Upper lobe of right lung (tissue), 1 donor: ENCODE results near the gene TYMS. TPM values are rescaled to one million over a fixed set of nuclear protein-coding genes. Genes with fewer than 3 reads are reported as not detected.

ENCODE experiments used
- ATAC-seq: fragments of 200-7000 bp; cut with Tn5 transposase; one replicate; pipeline ENCODE4 v1.9.1; 2020; ENCODE audit warnings: mild to moderate bottlenecking, moderate library complexity
- DNase-seq: peaks from one replicate; pipeline ENCODE4 v3.0.0-alpha.2; 2020
- H3K27ac ChIP-seq: fragments of 200-600 bp; one replicate; pipeline ENCODE4 v1.8.0; 2022
- H3K27me3 ChIP-seq: fragments of 200-600 bp; one replicate; pipeline ENCODE4 v1.8.0; 2022; ENCODE audit warnings: mild to moderate bottlenecking
- H3K36me3 ChIP-seq: fragments of 200-600 bp; one replicate; pipeline ENCODE4 v1.8.0; 2022
- H3K4me1 ChIP-seq: fragments of 200-600 bp; one replicate; pipeline ENCODE4 v1.8.0; 2022
- H3K4me3 ChIP-seq: fragments of 200-600 bp; one replicate; pipeline ENCODE4 v1.8.0; 2022; ENCODE audit warnings: mild to moderate bottlenecking
- H3K9me3 ChIP-seq: fragments of 200-600 bp; one replicate; pipeline ENCODE4 v1.8.0; 2022
- intact Hi-C: fragments of 100-400 bp; cut with DNase I; formaldehyde crosslinking; loops from one replicate; pipeline ENCODE4 v1.11.0; 2022
- total RNA-seq: library from RNA; stranded (reverse); fragmentation: NEBNext Ultra II Directional; extraction: Animal tissue kit (Norgen Biotek cat#: 25700); gene quantifications from one replicate; pipeline ENCODE4 v1.2.1, GENCODE V29; 2021
- TF ChIP-seq, protein P1 (sequence below): fragments of 200-600 bp; IDR thresholded peaks from one replicate; pipeline ENCODE4 v1.8.0; 2022; ENCODE audit warnings: antibody characterized with exemption
- donor health status: DM: no; HTN: yes; CAD: no; lungs with severe emphysema.

The TYMS gene
- total RNA-seq, 1 donor from 2014 or later, result 4.6 TPM

GRCh38 chr18:649341-649740 is 8.1 kb upstream of the TYMS start:
- intact Hi-C loops, result no loop called here
- TF ChIP-seq, protein P1, sequence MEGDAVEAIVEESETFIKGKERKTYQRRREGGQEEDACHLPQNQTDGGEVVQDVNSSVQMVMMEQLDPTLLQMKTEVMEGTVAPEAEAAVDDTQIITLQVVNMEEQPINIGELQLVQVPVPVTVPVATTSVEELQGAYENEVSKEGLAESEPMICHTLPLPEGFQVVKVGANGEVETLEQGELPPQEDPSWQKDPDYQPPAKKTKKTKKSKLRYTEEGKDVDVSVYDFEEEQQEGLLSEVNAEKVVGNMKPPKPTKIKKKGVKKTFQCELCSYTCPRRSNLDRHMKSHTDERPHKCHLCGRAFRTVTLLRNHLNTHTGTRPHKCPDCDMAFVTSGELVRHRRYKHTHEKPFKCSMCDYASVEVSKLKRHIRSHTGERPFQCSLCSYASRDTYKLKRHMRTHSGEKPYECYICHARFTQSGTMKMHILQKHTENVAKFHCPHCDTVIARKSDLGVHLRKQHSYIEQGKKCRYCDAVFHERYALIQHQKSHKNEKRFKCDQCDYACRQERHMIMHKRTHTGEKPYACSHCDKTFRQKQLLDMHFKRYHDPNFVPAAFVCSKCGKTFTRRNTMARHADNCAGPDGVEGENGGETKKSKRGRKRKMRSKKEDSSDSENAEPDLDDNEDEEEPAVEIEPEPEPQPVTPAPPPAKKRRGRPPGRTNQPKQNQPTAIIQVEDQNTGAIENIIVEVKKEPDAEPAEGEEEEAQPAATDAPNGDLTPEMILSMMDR, result no peak
- Histone ChIP-seq H3K36me3 (no peaks in the 10 kb centered on the region), H3K9me3 (no peaks in the 10 kb centered on the region), H3K4me3 (no peak overlapping the region), H3K27me3 (peaks cover 2% of the 10 kb centered on the region), H3K27ac (no peak overlapping the region), H3K4me1 (no peaks in the 10 kb centered on the region)
- DNase-seq (no peak), ATAC-seq (no peak)

DNA sequence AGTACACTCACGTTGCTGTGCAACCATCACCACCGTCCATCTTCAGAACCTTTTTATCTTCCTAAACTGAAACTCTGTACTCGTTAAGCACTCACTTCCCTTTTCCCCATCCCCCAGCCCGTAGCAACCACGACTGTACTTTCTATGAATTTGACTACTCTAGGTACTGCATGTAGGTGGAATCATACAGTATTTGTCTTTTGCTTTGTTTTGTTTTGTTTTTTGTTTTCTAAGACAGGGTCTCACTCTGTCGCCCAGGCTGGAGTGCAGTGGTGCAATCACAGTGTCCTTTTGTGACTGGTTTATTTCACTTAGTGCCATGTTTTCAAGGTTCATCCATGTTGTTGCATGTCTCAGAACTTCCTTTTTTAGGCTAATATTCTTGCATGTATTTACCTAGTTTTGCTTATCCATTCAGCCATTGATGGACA is 7.0 kb upstream of the TYMS start:
- intact Hi-C loops, result no loop called here

DNA sequence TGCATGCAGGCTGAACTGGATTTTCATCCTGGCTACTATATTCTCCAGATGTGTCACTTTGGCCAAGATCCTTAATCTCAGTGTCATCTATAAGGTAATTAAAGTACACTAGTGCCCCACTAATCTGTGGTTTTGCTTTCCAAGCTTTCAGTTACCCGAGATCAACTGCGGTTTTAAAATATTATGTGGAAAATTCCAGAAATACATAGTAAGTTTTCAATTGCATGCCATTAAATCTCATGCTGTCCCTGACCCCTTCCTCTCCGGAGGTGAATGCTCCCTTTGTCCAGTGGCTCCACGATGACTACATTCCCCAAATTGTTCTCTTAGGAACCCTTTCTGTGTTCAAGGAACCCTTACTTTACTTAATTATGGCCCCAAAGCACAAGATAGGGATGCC is 5.3 kb upstream of the TYMS start:
- H3K4me3 ChIP-seq, result no peak overlapping the region
- peaks cover 9% of the 10 kb centered on the region for H3K27me3 ChIP-seq
- no peak overlapping the region for H3K27ac ChIP-seq
- H3K36me3 ChIP-seq, result no peaks in the 10 kb centered on the region
- H3K4me1 ChIP-seq, result no peaks in the 10 kb centered on the region
- TF ChIP-seq, protein P1, result no peak
- DNase-seq (no peak), ATAC-seq (no peak)
- intact Hi-C loops, result no loop called here
- no peaks in the 10 kb centered on the region for H3K9me3 ChIP-seq

More for the DNA sequence above, 7.0 kb upstream of the TYMS start:
- Histone ChIP-seq H3K27me3 (peaks cover 3% of the 10 kb centered on the region), H3K27ac (no peak overlapping the region), H3K4me1 (no peaks in the 10 kb centered on the region), H3K4me3 (no peak overlapping the region), H3K9me3 (no peaks in the 10 kb centered on the region), H3K36me3 (no peaks in the 10 kb centered on the region)
- ATAC-seq (no peak), DNase-seq (no peak)
- TF ChIP-seq, protein P1, result no peak

DNA sequence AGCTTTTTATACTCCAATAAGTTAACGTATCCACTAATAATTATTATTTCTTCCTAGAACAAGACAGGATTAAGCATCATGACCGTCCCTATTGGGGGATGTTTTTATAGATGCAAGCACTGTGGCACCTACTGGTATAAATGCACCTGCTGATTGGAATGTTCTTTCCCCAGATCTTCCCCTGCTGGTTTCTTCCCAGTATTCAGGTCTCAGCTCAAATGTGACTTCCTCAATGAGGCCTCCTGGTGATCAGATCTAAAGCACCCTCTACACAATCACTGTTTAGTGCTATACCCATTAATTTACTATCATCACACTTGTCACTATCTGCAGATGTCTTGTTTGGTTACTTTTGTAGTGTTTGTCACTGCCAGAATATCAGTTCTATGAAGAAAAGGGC is 3.9 kb upstream of the TYMS start:
- Histone ChIP-seq H3K4me1 (no peaks in the 10 kb centered on the region), H3K9me3 (no peaks in the 10 kb centered on the region), H3K4me3 (no peak overlapping the region), H3K36me3 (no peaks in the 10 kb centered on the region), H3K27ac (no peak overlapping the region), H3K27me3 (peaks cover 9% of the 10 kb centered on the region)
- TF ChIP-seq, protein P1, result no peak
- ATAC-seq (no peak), DNase-seq (no peak)
- intact Hi-C loops, result no loop called here

DNA sequence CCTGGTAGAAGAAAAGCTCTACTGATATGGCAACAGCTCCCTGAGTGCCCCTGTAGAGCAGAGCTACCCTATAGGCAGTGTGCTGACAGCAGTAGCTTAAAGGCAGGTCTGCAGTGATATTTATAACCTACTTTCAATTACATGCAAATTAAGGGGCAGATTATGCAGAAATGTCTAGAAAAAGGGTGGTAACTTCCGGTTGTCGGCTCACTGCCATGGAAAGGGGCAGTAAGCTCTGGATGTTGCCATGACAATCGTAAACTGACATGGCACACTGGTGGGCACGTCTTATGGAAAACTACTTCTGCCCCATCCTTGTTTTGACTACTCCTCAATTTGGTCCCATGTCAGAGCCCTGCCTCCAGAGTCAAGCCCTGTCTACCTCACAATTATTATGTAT is 2.9 kb upstream of the TYMS start:
- intact Hi-C loops, result no loop called here
- DNase-seq (no peak), ATAC-seq (no peak)
- TF ChIP-seq, protein P1, result no peak
- H3K27ac ChIP-seq, result no peak overlapping the region
- H3K27me3 ChIP-seq, result peaks cover 18% of the 10 kb centered on the region
- H3K9me3 ChIP-seq, result no peaks in the 10 kb centered on the region
- no peaks in the 10 kb centered on the region for H3K4me1 ChIP-seq
- H3K4me3 ChIP-seq, result no peak overlapping the region
- H3K36me3 ChIP-seq, result no peaks in the 10 kb centered on the region

- no peaks in the 10 kb centered on the region for H3K9me3 ChIP-seq
- no peaks in the 10 kb centered on the region for H3K36me3 ChIP-seq
- H3K27me3 ChIP-seq, result peaks cover 18% of the 10 kb centered on the region
- H3K27ac ChIP-seq, result no peak overlapping the region
- TF ChIP-seq, protein P1, result no peak
- DNase-seq, result no peak
- intact Hi-C loops, result no loop called here
- no peaks in the 10 kb centered on the region for H3K4me1 ChIP-seq
- H3K4me3 ChIP-seq, result no peak overlapping the region
- no peak for ATAC-seq
Measured at GRCh38 chr18:655445-655844, 2.0 kb upstream of the TYMS start.
